ENCODE results near the gene DYNLT2. TPM values are rescaled to one million over a fixed set of nuclear protein-coding genes. Genes with fewer than 3 reads are reported as not detected.

The DYNLT2 gene
- total RNA-seq, 1 experiment from 2014 or later, result 1.8 TPM

- no peaks in the 10 kb centered on the region for H3K79me1 ChIP-seq (ENCODE audit: insufficient read depth, low read depth, low read length, poor library complexity, severe bottlenecking)
- peak overlapping the region; percentile 18 for H3K9ac ChIP-seq (ENCODE audit: extremely low read depth, insufficient read length, low read length)
- Mint-ChIP-seq H3K27ac (peak overlapping the region in 1 of 3 experiments; percentile 82; a peak in 2 of 7 replicates), H3K4me3 (peak overlapping the region; percentile 65 to 75), H3K36me3 (ENCODE audit: insufficient read depth in 1 of 3, low read depth in 3 of 3) (no peaks in the 10 kb centered on the region), H3K27me3 (ENCODE audit: low read depth) (peaks cover 45% of the 10 kb centered on the region), H3K4me1 (peaks cover 20 to 23% of the 10 kb centered on the region in 2 experiments), H3K9me3 (no peaks in the 10 kb centered on the region)
- no peak overlapping the region for H2BK20ac ChIP-seq (ENCODE audit: low read depth, low read length, poor library complexity, severe bottlenecking)
- no peak overlapping the region for H2BK120ac ChIP-seq (ENCODE audit: low read depth, low read length, poor library complexity, severe bottlenecking)
- peak; percentile 88 for DNase-seq
- no peak overlapping the region for H3T11ph ChIP-seq (ENCODE audit: low read length)
- WGBS (ENCODE audit: extremely low coverage, insufficient read length, low lambda C conversion rate), result no CpG with 5 or more reads among the region's 61 CpGs
- H4K8ac ChIP-seq (replicated peaks; ENCODE audit: insufficient read length, low read depth, low read length), result no peak overlapping the region
- H3K79me2 ChIP-seq (ENCODE audit: insufficient read depth, low read length), result no peaks in the 10 kb centered on the region
- H3K27me3 ChIP-seq (ENCODE audit: insufficient read depth, low read length), result peaks cover 3% of the 10 kb centered on the region; the same call in 1 of the 2 replicates
- no peak overlapping the region for H4K91ac ChIP-seq (ENCODE audit: insufficient read length, low read depth, low read length)
- peak; percentile 98 for TF ChIP-seq CTCF (conservative IDR thresholded peaks at IDR 0.05)
- peaks cover 4% of the 10 kb centered on the region for H3K23me2 ChIP-seq (ENCODE audit: insufficient read length, low read depth, low read length, poor library complexity, severe bottlenecking)
- peak overlapping the region; percentile 17 for H3K18ac ChIP-seq (ENCODE audit: insufficient read length, low read depth, low read length)
- H2BK12ac ChIP-seq (ENCODE audit: insufficient read length, low read depth, low read length), result no peak overlapping the region
- no peak overlapping the region for H3K27ac ChIP-seq (ENCODE audit: insufficient read length, low read depth, low read length)
- no peaks in the 10 kb centered on the region for H4K20me1 ChIP-seq (ENCODE audit: control insufficient read depth, insufficient read depth, insufficient read length)
- H2AK5ac ChIP-seq (ENCODE audit: insufficient read length, low read length), result no peak overlapping the region
- no peaks in the 10 kb centered on the region for H3K9me3 ChIP-seq (ENCODE audit: control insufficient read depth, low read depth, low read length)
- no peak overlapping the region for H3K56ac ChIP-seq (ENCODE audit: insufficient read length, low read depth, low read length)
- H2AFZ ChIP-seq (ENCODE audit: low read length), result no peak overlapping the region
- H3K4me2 ChIP-seq (ENCODE audit: insufficient read depth, insufficient read length, low read length), result peak overlapping the region; percentile 49
- H2BK15ac ChIP-seq (ENCODE audit: low read depth, low read length), result no peak overlapping the region
- no peak overlapping the region for H4K5ac ChIP-seq (ENCODE audit: insufficient read length, low read depth, low read length)
- H2BK5ac ChIP-seq (ENCODE audit: insufficient read length, low read length), result no peak overlapping the region
- H3K14ac ChIP-seq (ENCODE audit: insufficient read depth, low read length), result peak overlapping the region; percentile 33; the same call in 1 of the 2 replicates
- no peaks in the 10 kb centered on the region for H3K4me1 ChIP-seq (ENCODE audit: insufficient read depth, low read length)
- H3K23ac ChIP-seq (ENCODE audit: insufficient read length, low read depth, low read length), result no peak overlapping the region
- H3K4ac ChIP-seq (ENCODE audit: low read depth, low read length), result no peak overlapping the region
Measured at GRCh38 chr6:169789944-169790927, 38.9 kb upstream of the DYNLT2 start.
